Type B pancreatic cell (in vitro differentiated cells): ENCODE measurements around the gene KRTAP10-5. TPM values are rescaled to one million over a fixed set of nuclear protein-coding genes. Genes with fewer than 3 reads are reported as not detected.
"Not testable (repeated sequence)": the region's sequence is repeated elsewhere in the genome, so short reads cannot be mapped to it uniquely, and the experiment has no call there.

Source experiments
- DNase-seq: peaks from one replicate; pipeline ENCODE4 v3.0.0; 2021; ENCODE audit warnings: mixed read lengths; ENCODE audit not compliant: unreplicated experiment; ENCODE audit errors: extremely low spot score
- H3K27ac Mint-ChIP-seq: 2 replicates; pipeline ENCODE4 v1.8.0; 2021; ENCODE audit warnings: mild to moderate bottlenecking, mixed read lengths
- H3K27me3 Mint-ChIP-seq: 2 replicates; pipeline ENCODE4 v1.8.0; 2021; ENCODE audit warnings: mixed read lengths
- H3K36me3 Mint-ChIP-seq: 2 replicates; pipeline ENCODE4 v1.8.0; 2021; ENCODE audit warnings: mixed read lengths
- H3K4me1 Mint-ChIP-seq: one replicate; pipeline ENCODE4 v1.8.0; 2021; ENCODE audit warnings: mixed read lengths; ENCODE audit not compliant: unreplicated experiment
- H3K4me3 Mint-ChIP-seq: 2 replicates; pipeline ENCODE4 v1.8.0; 2021; ENCODE audit warnings: mild to moderate bottlenecking, mixed read lengths
- H3K9me3 Mint-ChIP-seq: 2 replicates; pipeline ENCODE4 v1.8.0; 2021; ENCODE audit warnings: mixed read lengths
- total RNA-seq: library from RNA; stranded (reverse); gene quantifications from 2 replicates; pipeline ENCODE4 v1.2.1, GENCODE V29; 2021; ENCODE audit warnings: low replicate concordance
- TF ChIP-seq, protein P1 (sequence below): fragments of 200-600 bp; sonication (generic); conservative IDR thresholded peaks from 2 replicates; pipeline ENCODE4 v1.5.0; 2021; ENCODE audit warnings: antibody characterized with exemption, mild to moderate bottlenecking

The KRTAP10-5 gene
- total RNA-seq, 1 donor from 2014 or later = not detected

DNA sequence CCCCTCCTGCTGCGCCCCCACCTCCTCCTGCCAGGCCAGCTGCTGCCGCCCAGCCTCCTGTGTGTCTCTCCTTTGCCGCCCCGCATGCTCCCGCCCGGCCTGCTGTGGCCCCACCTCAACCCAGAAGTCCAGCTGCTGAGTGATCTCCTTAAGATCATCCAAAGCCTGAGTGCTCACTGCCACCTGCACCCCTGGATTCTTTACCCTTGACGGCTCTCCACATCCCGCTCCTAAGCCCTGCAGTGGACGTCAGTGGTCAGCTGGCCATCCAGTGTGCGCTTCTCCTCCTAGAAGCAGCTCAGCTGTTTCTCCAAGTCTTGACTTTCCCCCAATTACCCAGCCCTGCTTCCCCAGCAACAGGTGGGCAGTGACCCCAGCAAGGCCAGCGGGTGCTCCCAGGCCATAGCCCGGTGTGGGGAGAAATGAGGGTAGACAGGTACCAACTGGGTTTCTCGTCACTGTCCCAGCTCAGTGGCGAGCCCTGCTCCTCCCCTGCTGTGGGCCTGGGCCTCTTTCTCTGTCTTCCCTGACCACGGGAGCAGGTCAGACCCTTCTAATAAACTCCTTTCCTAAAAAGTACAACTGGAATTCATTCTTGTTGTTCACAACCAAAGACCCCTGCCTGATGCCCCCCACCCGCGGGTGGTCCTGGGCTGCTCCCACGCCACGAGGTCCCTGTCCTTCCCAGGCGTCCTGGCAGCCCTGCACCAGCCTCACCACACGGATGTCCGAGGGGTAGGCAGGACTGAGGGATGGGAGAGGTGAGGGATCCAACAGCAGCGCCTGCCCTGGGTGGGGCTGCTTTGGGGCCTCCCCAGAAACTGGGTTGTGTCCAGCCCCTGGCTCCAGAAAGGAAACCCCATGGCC, 21.4 kb upstream of the KRTAP10-5 start:
- H3K4me1 Mint-ChIP-seq = peaks cover 4% of the 10 kb centered on the region
- no peak overlapping the region for H3K27ac Mint-ChIP-seq
- TF ChIP-seq, protein P1, sequence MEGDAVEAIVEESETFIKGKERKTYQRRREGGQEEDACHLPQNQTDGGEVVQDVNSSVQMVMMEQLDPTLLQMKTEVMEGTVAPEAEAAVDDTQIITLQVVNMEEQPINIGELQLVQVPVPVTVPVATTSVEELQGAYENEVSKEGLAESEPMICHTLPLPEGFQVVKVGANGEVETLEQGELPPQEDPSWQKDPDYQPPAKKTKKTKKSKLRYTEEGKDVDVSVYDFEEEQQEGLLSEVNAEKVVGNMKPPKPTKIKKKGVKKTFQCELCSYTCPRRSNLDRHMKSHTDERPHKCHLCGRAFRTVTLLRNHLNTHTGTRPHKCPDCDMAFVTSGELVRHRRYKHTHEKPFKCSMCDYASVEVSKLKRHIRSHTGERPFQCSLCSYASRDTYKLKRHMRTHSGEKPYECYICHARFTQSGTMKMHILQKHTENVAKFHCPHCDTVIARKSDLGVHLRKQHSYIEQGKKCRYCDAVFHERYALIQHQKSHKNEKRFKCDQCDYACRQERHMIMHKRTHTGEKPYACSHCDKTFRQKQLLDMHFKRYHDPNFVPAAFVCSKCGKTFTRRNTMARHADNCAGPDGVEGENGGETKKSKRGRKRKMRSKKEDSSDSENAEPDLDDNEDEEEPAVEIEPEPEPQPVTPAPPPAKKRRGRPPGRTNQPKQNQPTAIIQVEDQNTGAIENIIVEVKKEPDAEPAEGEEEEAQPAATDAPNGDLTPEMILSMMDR = no peak
- peaks cover 13% of the 10 kb centered on the region for H3K9me3 Mint-ChIP-seq
- no peak for DNase-seq
- no peaks in the 10 kb centered on the region for H3K36me3 Mint-ChIP-seq
- H3K4me3 Mint-ChIP-seq = no peak overlapping the region
- peaks cover 8% of the 10 kb centered on the region for H3K27me3 Mint-ChIP-seq

DNA sequence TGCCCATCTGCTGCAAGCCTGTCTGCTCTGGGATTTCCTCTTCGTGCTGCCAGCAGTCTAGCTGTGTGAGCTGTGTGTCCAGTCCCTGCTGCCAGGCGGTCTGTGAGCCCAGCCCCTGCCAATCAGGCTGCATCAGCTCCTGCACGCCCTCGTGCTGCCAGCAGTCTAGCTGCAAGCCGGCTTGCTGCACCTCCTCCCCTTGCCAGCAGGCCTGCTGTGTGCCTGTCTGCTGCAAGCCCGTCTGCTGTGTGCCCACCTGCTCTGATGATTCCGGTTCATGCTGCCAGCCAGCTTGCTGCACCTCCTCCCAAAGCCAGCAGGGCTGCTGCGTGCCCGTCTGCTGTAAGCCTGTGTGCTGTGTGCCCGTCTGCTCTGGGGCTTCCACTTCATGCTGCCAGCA, 20.7 kb upstream of the KRTAP10-5 start:
- not testable (repeated sequence) for H3K4me1 Mint-ChIP-seq, DNase-seq, H3K27ac Mint-ChIP-seq

DNA sequence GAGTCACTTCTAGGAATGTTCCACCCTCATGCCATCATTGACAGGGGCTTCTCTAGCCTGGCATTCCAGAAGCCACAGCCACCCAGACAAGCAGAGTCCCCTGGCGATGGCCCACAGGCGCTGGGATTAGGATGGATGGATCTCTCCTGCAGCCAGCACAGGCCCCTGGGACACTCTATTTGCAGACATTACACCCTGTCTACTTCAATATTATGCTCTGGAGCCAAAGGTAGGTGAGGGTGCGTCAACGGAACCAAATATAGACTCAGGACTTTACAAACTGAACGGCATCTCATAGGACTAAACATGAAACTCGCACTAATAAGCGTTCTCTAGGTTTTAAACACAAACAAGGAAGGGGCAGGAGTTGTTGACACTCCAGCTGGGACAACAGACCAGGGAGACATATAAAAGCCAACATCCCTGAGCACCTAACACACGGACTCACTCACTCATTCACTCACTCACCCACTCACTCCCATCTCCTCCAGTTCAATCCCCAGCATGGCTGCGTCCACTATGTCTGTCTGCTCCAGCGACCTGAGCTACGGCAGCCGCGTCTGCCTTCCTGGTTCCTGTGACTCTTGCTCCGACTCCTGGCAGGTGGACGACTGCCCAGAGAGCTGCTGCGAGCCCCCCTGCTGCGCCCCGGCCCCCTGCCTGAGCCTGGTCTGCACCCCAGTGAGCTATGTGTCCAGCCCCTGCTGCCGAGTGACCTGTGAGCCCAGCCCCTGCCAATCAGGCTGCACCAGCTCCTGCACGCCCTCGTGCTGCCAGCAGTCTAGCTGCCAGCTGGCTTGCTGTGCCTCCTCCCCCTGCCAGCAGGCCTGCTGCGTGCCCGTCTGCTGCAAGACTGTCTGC, 19.9 kb upstream of the KRTAP10-5 start, which contains the start of gene KRTAP10-7:
Gene KRTAP10-7 (plus strand): TSS at position 480 of the 861 bp plus-strand sequence. CDS start 25 bp downstream, at position 505.
- not testable (repeated sequence) for H3K27me3 Mint-ChIP-seq, H3K4me1 Mint-ChIP-seq, DNase-seq, H3K27ac Mint-ChIP-seq, H3K4me3 Mint-ChIP-seq, H3K36me3 Mint-ChIP-seq
- H3K9me3 Mint-ChIP-seq = peaks cover 13% of the 10 kb centered on the region

More for the DNA sequence above, 20.7 kb upstream of the KRTAP10-5 start:
- H3K9me3 Mint-ChIP-seq = peaks cover 13% of the 10 kb centered on the region
- H3K4me3 Mint-ChIP-seq, H3K36me3 Mint-ChIP-seq, H3K27me3 Mint-ChIP-seq: not testable (repeated sequence)

DNA sequence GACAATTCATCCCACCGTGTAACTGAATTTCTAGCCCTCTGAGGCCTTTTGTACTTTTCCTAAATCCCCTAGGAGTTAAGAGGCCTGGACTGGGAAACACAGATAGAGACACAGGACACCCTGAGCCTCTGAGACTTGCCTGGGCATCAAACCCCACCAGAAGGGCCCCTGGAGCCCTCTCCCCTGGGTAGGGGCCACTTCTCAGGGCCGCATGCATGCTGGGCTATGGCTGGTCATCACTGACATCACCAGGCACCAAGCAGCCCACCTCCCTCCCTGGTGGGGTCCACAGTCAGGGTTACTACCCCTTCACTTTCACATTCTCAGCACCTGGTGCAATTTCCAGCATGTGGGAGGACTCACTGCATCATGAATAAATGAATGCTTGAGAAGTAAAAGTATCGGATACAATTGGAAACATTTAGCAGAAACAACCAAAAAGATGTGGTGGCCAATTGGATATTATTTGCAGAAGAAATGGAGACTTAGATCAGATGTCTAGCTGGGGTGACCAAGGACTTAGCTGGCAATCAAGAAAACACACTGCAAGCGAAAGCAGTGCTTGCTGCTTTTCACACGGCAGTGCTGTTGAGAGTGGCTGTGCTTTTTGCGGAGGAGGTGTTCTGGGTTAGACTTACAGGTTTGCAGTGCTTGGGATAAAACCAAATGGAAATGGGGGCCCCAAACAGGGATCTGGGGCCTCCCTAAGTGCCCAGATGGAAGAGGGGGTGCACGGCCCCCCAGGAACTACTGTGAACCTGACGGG, 19.0 kb upstream of the KRTAP10-5 start:
- H3K4me3 Mint-ChIP-seq = no peak overlapping the region
- TF ChIP-seq, protein P1 = no peak
- H3K27ac Mint-ChIP-seq = no peak overlapping the region
- peaks cover under 1% of the 10 kb centered on the region for H3K27me3 Mint-ChIP-seq
- peaks cover 13% of the 10 kb centered on the region for H3K9me3 Mint-ChIP-seq
- no peak for DNase-seq
- no peaks in the 10 kb centered on the region for H3K36me3 Mint-ChIP-seq
- peaks cover 8% of the 10 kb centered on the region for H3K4me1 Mint-ChIP-seq

DNA sequence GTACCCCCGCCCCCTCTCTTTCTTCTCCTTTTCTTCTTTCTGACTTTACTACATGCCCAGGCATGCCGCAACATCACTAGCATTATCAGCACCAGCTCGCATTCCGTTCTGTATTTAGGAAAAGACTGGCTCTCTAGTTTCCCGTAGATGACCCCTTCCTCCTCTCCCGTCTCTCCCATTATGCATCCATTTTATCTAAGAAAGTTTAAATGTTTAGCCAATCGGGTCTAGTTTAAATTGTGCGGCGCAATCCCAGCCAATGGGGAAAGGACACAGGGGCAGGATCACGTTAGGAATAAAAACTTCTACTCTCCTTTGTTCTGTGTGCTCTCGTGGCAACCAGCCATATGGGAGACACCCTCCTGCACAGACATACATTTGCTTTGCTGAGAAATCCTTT, 17.7 kb upstream of the KRTAP10-5 start:
- peaks cover 12% of the 10 kb centered on the region for H3K4me1 Mint-ChIP-seq

More for the DNA sequence above, 17.7 kb upstream of the KRTAP10-5 start:
- Mint-ChIP-seq H3K27ac (peak overlapping the region; percentile 36), H3K36me3 (no peaks in the 10 kb centered on the region), H3K9me3 (peaks cover 13% of the 10 kb centered on the region), H3K27me3 (peaks cover 3% of the 10 kb centered on the region), H3K4me3 (no peak overlapping the region)
- no peak for DNase-seq
- TF ChIP-seq, protein P1 = no peak
